GM23248 (cell line): ENCODE results near the gene LRRC37A3. TPM values are rescaled to one million over a fixed set of nuclear protein-coding genes. Genes with fewer than 3 reads are reported as not detected.
"Not testable (repeated sequence)": the region's sequence is repeated elsewhere in the genome, so short reads cannot be mapped to it uniquely, and the experiment has no call there.

Experiments used
- DNase-seq: peaks from one replicate; pipeline ENCODE4 v3.0.0-alpha.2; 2015
- H2AFZ ChIP-seq: fragments of 200-600 bp; sonication (generic); 2 replicates; pipeline ENCODE4 v1.6.1; 2016; ENCODE audit warnings: antibody characterized with exemption
- H3F3A ChIP-seq: fragments of 200-600 bp; sonication (generic); 2 replicates; pipeline ENCODE4 v1.6.1; 2016; ENCODE audit warnings: mild to moderate bottlenecking, antibody characterized with exemption, mixed run types; ENCODE audit not compliant: insufficient read depth
- H3K27ac ChIP-seq: fragments of 200-600 bp; sonication (generic); 2 replicates; pipeline ENCODE4 v1.5.1; 2016; ENCODE audit warnings: mild to moderate bottlenecking
- H3K27me3 ChIP-seq: fragments of 200-600 bp; sonication (generic); replicated peaks from 2 replicates; pipeline ENCODE4 v1.6.1; 2016; ENCODE audit warnings: mild to moderate bottlenecking; ENCODE audit not compliant: insufficient read depth
- H3K36me3 ChIP-seq: fragments of 200-600 bp; sonication (generic); 2 replicates; pipeline ENCODE4 v1.6.1; 2016; ENCODE audit warnings: low read depth, mild to moderate bottlenecking
- H3K4me1 ChIP-seq: fragments of 200-600 bp; sonication (generic); 2 replicates; pipeline ENCODE4 v1.6.1; 2016; ENCODE audit warnings: mild to moderate bottlenecking; ENCODE audit not compliant: insufficient read depth
- H3K4me2 ChIP-seq: fragments of 200-600 bp; sonication (generic); one replicate; pipeline ENCODE4 v1.6.1; 2016; ENCODE audit warnings: mild to moderate bottlenecking; ENCODE audit not compliant: unreplicated experiment
- H3K4me3 ChIP-seq: fragments of 200-600 bp; sonication (generic); 2 replicates; pipeline ENCODE4 v1.5.1; 2016; ENCODE audit warnings: mild to moderate bottlenecking
- H3K79me2 ChIP-seq: fragments of 200-600 bp; sonication (generic); 2 replicates; pipeline ENCODE4 v1.6.1; 2016; ENCODE audit warnings: mild to moderate bottlenecking; ENCODE audit not compliant: insufficient read depth
- H3K9ac ChIP-seq: fragments of 200-600 bp; sonication (generic); 2 replicates; pipeline ENCODE4 v1.6.1; 2016; ENCODE audit warnings: mild to moderate bottlenecking
- H3K9me2 ChIP-seq: fragments of 200-600 bp; sonication (generic); 2 replicates; pipeline ENCODE4 v1.6.1; 2016; ENCODE audit warnings: mixed run types, mild to moderate bottlenecking, moderate library complexity; ENCODE audit not compliant: insufficient read depth
- H3K9me3 ChIP-seq: fragments of 200-600 bp; sonication (generic); one replicate; pipeline ENCODE4 v1.6.1; 2017; ENCODE audit warnings: low read depth
- H4K20me1 ChIP-seq: fragments of 200-600 bp; sonication (generic); 2 replicates; pipeline ENCODE4 v1.6.0; 2016; ENCODE audit not compliant: insufficient read depth
- WGBS, 2 experiments: methylation state at CpG; one replicate each; pipeline ENCODE4 v1.1.6; 2015 to 2017; ENCODE audit warnings: low lambda C conversion rate in 2 of 2, low coverage in 1 of 2; ENCODE audit errors: missing lambda C conversion rate in 2 of 2; 5-methylcytosine and 5-hydroxymethylcytosine counted together
- in situ Hi-C: fragments of 300-500 bp; cut with MboI; formaldehyde crosslinking; loops from 2 replicates; pipeline ENCODE4 v1.15.0; 2020
- polyA plus RNA-seq: library from polyadenylated mRNA; unstranded; fragments of >200 nt; fragmentation: Nextera tagmentation; extraction: Ambion mirVana; gene quantifications from 2 replicates; pipeline ENCODE4 v1.2.1, GENCODE V29; 2016
- small RNA-seq: library from RNA; depleted of rRNA; stranded (forward); fragments of <200 nt; gene quantifications from one replicate; pipeline ENCODE3, GENCODE V24; 2014; ENCODE audit warnings: low read depth, low replicate concordance
- total RNA-seq: library from RNA; depleted of rRNA; stranded (reverse); fragments of >200 nt; shearing (Covaris generic); gene quantifications from 2 replicates; pipeline ENCODE4 v1.2.3, GENCODE V29; 2014; rRNA removed

LRRC37A3 gene
- total and polyA plus RNA-seq, 2 experiments from 2014 or later, result 3.1 to 5.7 TPM

DNA sequence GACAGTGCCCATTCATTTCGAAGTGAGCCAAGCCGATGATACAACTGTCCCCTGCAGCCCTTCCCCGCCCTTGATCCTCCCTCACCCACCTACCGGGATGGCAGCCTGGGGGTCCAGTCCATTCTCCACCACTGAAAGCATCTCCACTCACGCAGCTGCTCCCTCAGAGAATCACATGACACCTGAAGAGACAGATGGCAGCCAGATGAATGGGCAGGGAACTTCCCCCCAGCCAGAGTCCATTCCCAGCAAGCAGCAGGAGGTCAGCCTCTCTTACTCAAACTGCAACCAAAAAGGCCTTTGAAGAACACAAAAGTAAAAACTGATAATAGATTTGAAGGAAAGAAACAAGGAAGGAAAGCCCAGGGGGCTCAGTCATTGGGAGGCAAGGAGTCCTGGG lies 90.2 kb downstream of the LRRC37A3 start:
- H3K36me3 ChIP-seq, in situ Hi-C loops, H4K20me1 ChIP-seq, H3K9me2 ChIP-seq, H3F3A ChIP-seq, H3K9ac ChIP-seq, DNase-seq, H2AFZ ChIP-seq, H3K27ac ChIP-seq, H3K9me3 ChIP-seq, H3K4me2 ChIP-seq, H3K4me1 ChIP-seq, H3K27me3 ChIP-seq, H3K4me3 ChIP-seq: not testable (repeated sequence)
- 70 to 84% methylated on average over 5 of the region's 5 CpGs for WGBS, 2 experiments
- peaks cover 20% of the 10 kb centered on the region for H3K79me2 ChIP-seq

DNA sequence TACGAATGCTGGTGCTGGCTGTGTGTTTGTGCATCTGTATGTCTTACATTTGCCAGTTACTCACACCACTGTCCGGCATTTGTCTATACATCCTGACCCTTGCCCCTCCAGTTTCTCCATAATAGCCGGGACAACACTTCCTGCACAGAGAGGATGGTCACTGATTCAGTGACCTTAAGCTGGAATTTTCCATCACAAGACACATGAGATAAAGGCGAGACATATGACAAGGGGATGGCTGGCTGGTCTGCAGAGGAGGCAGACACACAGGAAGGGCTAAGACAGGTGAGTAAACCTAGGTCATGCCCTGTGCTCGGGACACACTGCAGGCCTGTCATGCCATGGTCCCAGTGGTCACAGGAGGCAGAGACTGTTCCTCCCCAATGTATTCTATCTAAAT lies 100.4 kb downstream of the LRRC37A3 start:
- H4K20me1 ChIP-seq, H2AFZ ChIP-seq, in situ Hi-C loops, H3F3A ChIP-seq, H3K27ac ChIP-seq, H3K79me2 ChIP-seq, H3K36me3 ChIP-seq, H3K4me2 ChIP-seq, DNase-seq, H3K9me3 ChIP-seq, H3K4me3 ChIP-seq, H3K9ac ChIP-seq, H3K27me3 ChIP-seq, H3K9me2 ChIP-seq, H3K4me1 ChIP-seq: not testable (repeated sequence)
- WGBS, 2 experiments, result 76 to 78% methylated on average over 5 of the region's 5 CpGs

DNA sequence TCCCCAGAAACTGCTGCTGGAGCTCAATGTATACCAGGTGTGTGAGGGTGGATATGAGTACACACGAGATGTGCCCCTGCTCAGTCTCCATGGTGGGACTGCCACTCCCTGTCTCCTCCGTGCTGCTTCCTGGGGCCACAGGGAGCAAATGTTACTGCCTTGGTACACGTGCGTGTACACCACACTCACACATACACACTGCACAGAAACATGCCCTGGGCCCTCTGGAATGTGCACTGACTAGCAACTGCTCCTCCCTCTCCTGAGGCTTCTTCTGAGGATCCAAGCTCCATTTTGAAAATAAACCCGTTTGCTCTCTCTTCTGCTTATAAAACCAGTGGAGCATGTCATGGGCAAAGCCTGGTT lies 103.5 kb downstream of the LRRC37A3 start:
- DNase-seq, H3K9me2 ChIP-seq, H3F3A ChIP-seq, H3K27ac ChIP-seq, H3K9me3 ChIP-seq, H3K36me3 ChIP-seq, H4K20me1 ChIP-seq, H3K4me3 ChIP-seq, H3K4me1 ChIP-seq, H3K79me2 ChIP-seq, H3K27me3 ChIP-seq, in situ Hi-C loops, H2AFZ ChIP-seq, H3K4me2 ChIP-seq, H3K9ac ChIP-seq: not testable (repeated sequence)
- 89 to 91% methylated on average over 5 of the region's 5 CpGs for WGBS, 2 experiments

DNA sequence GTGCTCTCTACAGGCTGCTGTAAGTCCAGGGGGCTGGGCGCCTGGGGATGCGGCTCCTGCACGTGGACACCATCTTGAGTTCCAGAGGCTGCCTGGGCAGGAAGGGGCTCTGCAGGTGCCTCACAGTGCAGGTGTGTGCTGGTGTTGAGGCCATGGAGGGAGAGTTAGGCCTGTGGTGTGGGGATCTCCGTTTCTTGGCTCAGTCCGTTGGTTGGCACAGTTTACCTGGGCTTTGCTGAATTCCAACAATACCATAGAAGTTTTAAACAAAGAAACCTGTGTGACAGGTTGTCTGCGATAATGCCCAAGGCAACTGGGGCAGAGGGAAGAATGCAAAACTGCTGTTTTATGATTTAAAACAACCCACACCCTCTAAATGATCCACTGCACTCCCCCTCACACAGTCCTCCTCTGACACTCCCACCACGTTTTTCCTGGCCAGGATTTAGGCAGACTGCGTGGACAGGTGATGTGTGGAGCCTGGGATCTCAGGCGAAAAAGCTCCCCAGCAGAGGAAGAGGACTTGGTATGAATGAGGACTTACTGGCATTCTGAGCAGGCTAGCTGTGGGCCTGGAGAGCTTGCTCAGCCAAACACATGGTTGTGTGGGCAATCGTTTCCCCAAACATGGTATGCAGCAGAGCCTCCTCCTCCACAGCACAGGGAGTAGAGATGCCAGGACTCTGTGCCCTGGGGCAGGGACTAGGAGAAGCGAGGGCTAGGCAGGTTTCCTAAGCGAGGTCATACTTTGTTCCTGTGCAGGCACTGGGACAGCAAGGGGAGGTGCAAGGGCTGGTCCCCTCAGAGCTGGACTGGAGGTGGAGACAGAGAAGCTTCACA lies 104.1 kb downstream of the LRRC37A3 start:
- H4K20me1 ChIP-seq, H3K36me3 ChIP-seq, H3K4me2 ChIP-seq, H3K9me2 ChIP-seq, H3K4me1 ChIP-seq, in situ Hi-C loops, H3K27me3 ChIP-seq, H3K9me3 ChIP-seq, H3K79me2 ChIP-seq, H3K9ac ChIP-seq, H2AFZ ChIP-seq, H3K27ac ChIP-seq, H3F3A ChIP-seq, H3K4me3 ChIP-seq: not testable (repeated sequence)
- peak; percentile 63 for DNase-seq
- WGBS, 2 experiments, result 79% methylated on average over 12 of the region's 12 CpGs

DNA sequence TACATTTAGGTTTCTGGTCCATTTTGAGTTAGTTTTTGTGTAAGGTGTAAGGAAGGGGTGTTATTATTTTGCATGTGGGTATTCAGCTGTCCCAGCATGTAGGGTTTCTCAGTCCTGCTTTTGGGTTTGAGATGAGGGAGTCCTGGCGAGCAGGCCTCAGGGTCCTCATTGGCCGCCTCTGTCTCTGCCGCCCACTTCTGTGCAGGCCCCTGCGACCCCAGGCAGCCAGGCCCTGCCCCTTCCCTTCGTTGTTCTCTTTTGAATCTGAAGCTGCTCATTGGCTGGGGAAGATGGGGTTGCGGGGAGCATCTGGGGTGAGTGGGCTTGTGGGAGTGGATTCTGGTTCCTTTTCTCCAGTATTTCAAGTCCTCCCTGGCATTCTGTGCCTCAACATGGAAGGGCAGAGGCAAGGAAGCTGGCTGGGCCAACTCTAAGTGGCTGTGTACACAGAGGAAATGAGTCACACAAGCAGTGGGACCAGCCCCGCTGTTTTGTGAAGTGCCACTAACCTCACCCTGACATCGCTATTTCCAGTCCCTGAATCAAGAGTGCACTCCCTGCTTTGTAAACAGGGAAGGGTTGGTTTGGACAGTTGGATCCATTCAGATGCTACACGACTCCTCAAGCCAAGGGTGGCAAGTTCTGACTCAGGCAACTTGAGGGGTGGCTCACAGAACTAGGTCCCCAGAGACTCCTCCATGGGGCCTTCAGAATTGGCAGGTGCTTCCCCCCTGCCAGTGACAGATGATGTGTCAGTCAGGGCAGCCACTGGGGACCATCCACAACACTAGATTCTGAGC lies 110.9 kb downstream of the LRRC37A3 start:
- peak; percentile 79 for DNase-seq
- H4K20me1 ChIP-seq, H3K27me3 ChIP-seq, H3K9me3 ChIP-seq, H3K4me1 ChIP-seq, H3K79me2 ChIP-seq, H3F3A ChIP-seq, H3K36me3 ChIP-seq, H3K9me2 ChIP-seq, H3K9ac ChIP-seq, H3K4me3 ChIP-seq, in situ Hi-C loops: not testable (repeated sequence)
- Histone ChIP-seq H3K4me2 (peak overlapping the region; percentile 48), H2AFZ (0 out of 2 replicates have a peak overlapping the region, but pooled peaks have one; percentile 1), H3K27ac (peak overlapping the region; percentile 56)
- WGBS, 2 experiments, result 41 to 46% methylated on average over 7 to 8 of the region's 9 CpGs

Small RNAs within 50 kb of the gene (small RNA-seq; reads per million reads assigned to genes)
- gene AC037487.3 (not detected), gene AC103810.6 (not detected), gene AC103810.7 (not detected), gene RDM1P4 (not detected), gene RN7SL404P (not detected), gene RNU7-115P (not detected)

Other genes starting within 250 kb of the LRRC37A3 start
- 40.6 and 41.8 TPM in 2 replicates for gene GNA13, start 137.3 kb upstream of the LRRC37A3 start, total RNA-seq
- gene GNA13, start 137.3 kb upstream of the LRRC37A3 start, polyA plus RNA-seq, result 17.2 and 18.5 TPM in 2 replicates
- gene RGS9, start 217.9 kb upstream of the LRRC37A3 start, total RNA-seq, result 0.43 TPM in 1 of 2 replicates, not detected in the other
- 0.76 TPM in 1 of 2 replicates, not detected in the other for gene RGS9, start 217.9 kb upstream of the LRRC37A3 start, polyA plus RNA-seq